Heart left ventricle (tissue), 16 donors: Measurements from ENCODE around the gene FAAP100. TPM values are rescaled to one million over a fixed set of nuclear protein-coding genes. Genes with fewer than 3 reads are reported as not detected.

Experiments used
- ATAC-seq, 4 donors: fragments of 200-7000 bp; cut with Tn5 transposase; one replicate each; pipeline ENCODE4 v1.9.1; 2020 to 2022; ENCODE audit warnings: moderate library complexity in 4 of 4, mild to moderate bottlenecking in 3 of 4, moderate number of reproducible peaks in 1 of 4
- DNase-seq, 5 donors: peaks; one replicate each; pipeline ENCODE4 v3.0.0-alpha.2; 2020
- H3K27ac ChIP-seq, 12 donors: fragments of 200-600 bp; sonication (generic) in 4 of 12; one replicate each; pipeline versions ENCODE4 v1.5.0 to v1.8.0; 2016 to 2022; ENCODE audit warnings: mild to moderate bottlenecking in 2 of 12
- H3K27me3 ChIP-seq, 9 donors: fragments of 200-600 bp; sonication (generic) in 2 of 9; one replicate each; pipeline versions ENCODE4 v1.5.1 to v1.8.0; 2016 to 2022; ENCODE audit warnings: mild to moderate bottlenecking in 3 of 9
- H3K36me3 ChIP-seq, 9 donors: fragments of 200-600 bp; sonication (generic) in 2 of 9; one replicate each; pipeline versions ENCODE4 v1.5.0 to v1.8.0; 2018 to 2022; ENCODE audit warnings: mild to moderate bottlenecking in 2 of 9
- H3K4me1 ChIP-seq, 12 donors: fragments of 200-600 bp; sonication (generic) in 4 of 12; one replicate each; pipeline versions ENCODE4 v1.5.0 to v1.8.0; 2016 to 2022; ENCODE audit warnings: mild to moderate bottlenecking in 3 of 12
- H3K4me3 ChIP-seq, 12 donors: fragments of 200-600 bp; sonication (generic) in 4 of 12; one replicate each; pipeline versions ENCODE4 v1.5.0 to v1.8.0; 2017 to 2022; ENCODE audit warnings: mild to moderate bottlenecking in 9 of 12, moderate library complexity in 4 of 12
- H3K9me3 ChIP-seq, 12 donors: fragments of 200-600 bp; sonication (generic) in 4 of 12; one replicate each; pipeline versions ENCODE4 v1.5.0 to v1.8.0; 2016 to 2022; ENCODE audit warnings: mild to moderate bottlenecking in 1 of 12
- CTCF ChIP-seq, 12 donors: fragments of 200-600 bp; sonication (generic) in 4 of 12; IDR thresholded peaks; one replicate each; pipeline versions ENCODE4 v1.5.0 to v1.8.0; 2018 to 2022; ENCODE audit warnings: antibody characterized with exemption in 12 of 12, mild to moderate bottlenecking in 5 of 12
- POLR2A ChIP-seq, 2 donors: fragments of 450-650 bp; IDR thresholded peaks; one replicate each; pipeline ENCODE4 v1.6.1; 2017; ENCODE audit warnings: antibody characterized with exemption in 2 of 2, mild to moderate bottlenecking in 2 of 2, moderate library complexity in 2 of 2
- WGBS, 4 donors: extraction: QIAGEN DNeasy Blood & Tissue Kit in 2 of 4; methylation state at CpG; one replicate each; pipeline versions ENCODE4 v1.1.5 to v1.1.7; 2013 to 2018; 5-methylcytosine and 5-hydroxymethylcytosine counted together
- intact Hi-C, 10 donors: fragments of 100-400 bp; cut with DNase I; formaldehyde crosslinking; loops; one replicate each; pipeline versions ENCODE4 v1.11.1 to v1.14.2; 2022
- polyA plus RNA-seq, 2 donors: library from polyadenylated mRNA; stranded (reverse); fragments of 200-250 nt; gene quantifications; one replicate each; pipeline ENCODE4 v1.2.3, GENCODE V29; 2013
- total RNA-seq, 9 donors: library from RNA; depleted of rRNA in 2 of 9; stranded (reverse); fragments of >200 nt in 2 of 9; fragmentation: NEBNext Ultra II Directional in 3 of 9; extraction: Animal tissue kit (Norgen Biotek cat#: 25700) in 3 of 9; gene quantifications; one replicate each; pipeline versions ENCODE4 v1.1.0 to v1.2.4, GENCODE V29; 2016 to 2023
- donor health status: ischemic (EF 13 %, LVEDD 7.1; RV severe dilation, severe dysfunction).
- donor health status: healthy with polysubstance abuse.
- donor health status: DM: no; HTN: yes; CAD: no.
- donor health status: DM: no; HTN: no; CAD: no.
- donor health status: ischemic (EF 25% LVEDD 6.9; RV normal size, moderate dysfunction).
- donor health status: ischemic (EF 25% LVEDD 5.7; RV mildly dilated, moderate dysfunction).
- donor health status: healthy.
- donor health status: DM: yes; HTN: yes; CAD: no.
- donor health status: ischemic (EF 35%, LVEDD 5.7; RV mildly dilated, moderate dysfunction).
- donor health status: nonischemic (EF 11% LVEDD 7.7; RV severe dilation, severe dysfunction).
- donor health status: DM: yes; HTN: yes; CAD: no.
- donor health status: PGD.
- donor health status: ischemic (EF 29% LVEDD 5.4; RV normal size, mild dysfunction).
- donor health status: nonischemic (EF 23%, LVEDD 6.1; RV moderate dilation, normal function).

FAAP100 gene
- total and polyA plus RNA-seq, 11 donors: 10.1 to 21.6 (median 16.6) TPM

GRCh38 chr17:81523402-81524038 is 28.6 kb downstream of the FAAP100 start:
- DNase-seq (peak in 4 of 5 donors; percentile 61 to 78 (median 70)), ATAC-seq (peak; percentile 49 to 80 (median 52))
- Histone ChIP-seq H3K4me1 (peaks cover 2 to 32% (median 14%) of the 10 kb centered on the region in 12 donors), H3K9me3 (no peaks in the 10 kb centered on the region), H3K27me3 (peaks cover 4 to 48% (median 13%) of the 10 kb centered on the region in 9 donors), H3K36me3 (no peaks in the 10 kb centered on the region), H3K27ac (no peak overlapping the region), H3K4me3 (no peak overlapping the region)
- WGBS, 4 donors: 22 to 43% (median 28%) methylated on average over 15 to 17 of the region's 17 CpGs
- TF ChIP-seq CTCF (IDR thresholded peaks at IDR 0.05) (peak in 2 of 12 donors; percentile 6 to 14), POLR2A (IDR thresholded peaks at IDR 0.05) (no peak)
- intact Hi-C loops: loop anchor here in 2 of 10 donors (2.0 to 5.0 kb wide), 2 partner anchors 27 to 79 kb away; no protein-coding TSS in a partner anchor

- Histone ChIP-seq H3K4me1 (peaks cover 2 to 39% (median 22%) of the 10 kb centered on the region in 12 donors), H3K36me3 (no peaks in the 10 kb centered on the region), H3K4me3 (no peak overlapping the region), H3K27ac (no peak overlapping the region), H3K27me3 (peaks cover 4 to 44% (median 13%) of the 10 kb centered on the region in 9 donors), H3K9me3 (no peaks in the 10 kb centered on the region)
- DNase-seq (peak in 2 of 5 donors; percentile 22 to 42), ATAC-seq (no peak)
- intact Hi-C loops: loop anchor here in 2 of 10 donors (2.0 to 5.0 kb wide), 2 partner anchors 28 to 80 kb away; no protein-coding TSS in a partner anchor
- WGBS, 4 donors: 69 to 76% (median 73%) methylated on average over 23 to 26 of the region's 26 CpGs
- TF ChIP-seq CTCF (IDR thresholded peaks at IDR 0.05) (no peak), POLR2A (IDR thresholded peaks at IDR 0.05) (no peak)
Measured at GRCh38 chr17:81522491-81523401, 29.4 kb downstream of the FAAP100 start.

DNA sequence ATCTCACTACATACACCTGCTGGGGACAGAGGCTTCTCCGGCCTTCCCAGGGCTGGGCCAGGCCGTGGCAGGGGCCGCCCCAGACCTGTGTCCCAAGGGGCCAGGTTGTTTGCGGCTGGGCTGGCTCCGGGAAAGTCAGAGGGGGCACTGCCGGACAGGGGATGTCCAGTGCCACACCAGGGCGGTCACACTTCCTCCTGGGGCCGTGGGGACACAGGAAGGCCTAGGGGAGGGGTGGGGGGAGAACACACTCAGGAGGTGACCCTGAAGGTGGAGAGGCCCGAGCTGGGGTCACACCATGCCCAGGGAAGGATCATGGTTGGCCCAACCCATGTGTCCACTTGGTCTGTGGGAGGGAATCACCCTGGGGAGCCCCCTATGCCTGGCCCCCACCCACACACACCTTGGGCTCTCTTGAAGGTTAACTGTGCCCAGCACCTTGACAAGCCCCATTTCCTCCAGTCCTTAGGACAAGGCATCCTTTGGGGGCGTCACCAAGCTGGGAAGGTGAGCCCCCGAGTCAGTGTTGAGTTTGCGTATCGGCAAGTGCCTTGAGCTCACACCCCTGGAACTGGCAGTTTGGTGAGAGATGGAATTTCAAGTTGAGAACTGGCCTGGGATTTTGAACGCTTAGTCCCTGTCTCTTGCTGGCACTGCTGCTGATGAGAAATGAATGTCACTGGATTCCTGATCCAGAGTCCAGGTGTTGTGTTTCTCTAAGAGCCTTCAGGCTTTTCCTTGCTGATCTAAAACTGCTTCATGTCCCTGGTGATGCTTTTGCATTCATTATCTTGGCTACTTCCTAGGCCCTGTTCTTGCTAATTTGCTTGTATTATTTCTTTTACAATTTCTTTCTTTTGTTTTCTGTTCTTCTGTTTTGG is 31.9 kb downstream of the FAAP100 start:
- no peak overlapping the region for H3K4me3 ChIP-seq
- no peaks in the 10 kb centered on the region for H3K9me3 ChIP-seq
- H3K27ac ChIP-seq: no peak overlapping the region
- peaks cover 8 to 61% (median 46%) of the 10 kb centered on the region in 12 donors for H3K4me1 ChIP-seq
- DNase-seq: peak in 2 of 5 donors; percentile 23 to 25
- peaks cover 0 to 22% (median 6%) of the 10 kb centered on the region in 9 donors for H3K27me3 ChIP-seq
- WGBS, 4 donors: 70 to 85% (median 78%) methylated on average over 9 to 14 of the region's 14 CpGs
- no peaks in the 10 kb centered on the region for H3K36me3 ChIP-seq
- TF ChIP-seq POLR2A (IDR thresholded peaks at IDR 0.05) (no peak), CTCF (IDR thresholded peaks at IDR 0.05) (no peak)
- ATAC-seq: no peak
- intact Hi-C loops: loop anchor here in 1 of 10 donors (5.0 kb wide), 1 partner anchor 82 kb away; no protein-coding TSS in a partner anchor
